NB4 (cell line): ENCODE results near the gene CIPC.

Experiments
- MYC ChIP-seq: IDR thresholded peaks from 2 replicates; pipeline ENCODE4 v1.6.1; 2011; ENCODE audit warnings: low read depth, low read length
- POLR2A ChIP-seq: IDR thresholded peaks from 2 replicates; pipeline ENCODE4 v1.6.1; 2011; ENCODE audit warnings: mild to moderate bottlenecking; ENCODE audit not compliant: insufficient read length; ENCODE audit errors: extremely low read depth
- TF ChIP-seq, protein P1 (sequence below): IDR thresholded peaks from one replicate; pipeline ENCODE4 v1.5.1; 2012; ENCODE audit warnings: low read depth, low read length
- TF ChIP-seq, protein P2 (sequence below): IDR thresholded peaks from 2 replicates; pipeline ENCODE4 v1.6.1; 2011; ENCODE audit warnings: low read depth, low read length

DNA sequence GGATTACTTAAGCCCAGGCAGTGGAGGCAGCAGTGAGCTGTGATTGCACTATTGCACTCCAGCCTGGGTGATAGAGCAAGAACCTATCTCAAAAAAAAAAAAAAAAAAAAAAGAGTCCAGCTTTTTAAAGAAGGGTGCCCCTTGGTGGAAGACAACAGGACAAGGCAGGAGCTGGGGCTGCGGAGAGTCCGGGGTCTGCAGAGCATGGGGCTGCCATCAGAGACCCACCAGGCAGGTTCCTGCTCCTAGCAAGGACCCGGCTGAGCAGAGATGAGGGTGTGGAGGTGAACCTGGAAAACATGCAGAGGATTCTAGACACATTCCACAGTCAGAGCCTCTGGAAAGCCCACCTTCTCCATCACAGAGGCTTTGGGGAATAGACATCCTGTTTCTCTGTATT is 21.0 kb upstream of the CIPC start:
- TF ChIP-seq, protein P1, sequence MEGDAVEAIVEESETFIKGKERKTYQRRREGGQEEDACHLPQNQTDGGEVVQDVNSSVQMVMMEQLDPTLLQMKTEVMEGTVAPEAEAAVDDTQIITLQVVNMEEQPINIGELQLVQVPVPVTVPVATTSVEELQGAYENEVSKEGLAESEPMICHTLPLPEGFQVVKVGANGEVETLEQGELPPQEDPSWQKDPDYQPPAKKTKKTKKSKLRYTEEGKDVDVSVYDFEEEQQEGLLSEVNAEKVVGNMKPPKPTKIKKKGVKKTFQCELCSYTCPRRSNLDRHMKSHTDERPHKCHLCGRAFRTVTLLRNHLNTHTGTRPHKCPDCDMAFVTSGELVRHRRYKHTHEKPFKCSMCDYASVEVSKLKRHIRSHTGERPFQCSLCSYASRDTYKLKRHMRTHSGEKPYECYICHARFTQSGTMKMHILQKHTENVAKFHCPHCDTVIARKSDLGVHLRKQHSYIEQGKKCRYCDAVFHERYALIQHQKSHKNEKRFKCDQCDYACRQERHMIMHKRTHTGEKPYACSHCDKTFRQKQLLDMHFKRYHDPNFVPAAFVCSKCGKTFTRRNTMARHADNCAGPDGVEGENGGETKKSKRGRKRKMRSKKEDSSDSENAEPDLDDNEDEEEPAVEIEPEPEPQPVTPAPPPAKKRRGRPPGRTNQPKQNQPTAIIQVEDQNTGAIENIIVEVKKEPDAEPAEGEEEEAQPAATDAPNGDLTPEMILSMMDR = no peak
- TF ChIP-seq POLR2A (no peak), MYC (no peak)
- TF ChIP-seq, protein P2, sequence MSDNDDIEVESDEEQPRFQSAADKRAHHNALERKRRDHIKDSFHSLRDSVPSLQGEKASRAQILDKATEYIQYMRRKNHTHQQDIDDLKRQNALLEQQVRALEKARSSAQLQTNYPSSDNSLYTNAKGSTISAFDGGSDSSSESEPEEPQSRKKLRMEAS = no peak
